HEK293 (cell line): ENCODE data around the gene CFAP69.

Source experiments
- CTCF ChIA-PET: fragments of 350-600 bp; formaldehyde crosslinking; extraction: SDS; loops from one replicate; lab custom pipeline; 2021; ENCODE audit warnings: antibody characterized with exemption; lab: Yijun Ruan, JAX
- POLR2A ChIA-PET: fragments of 300-600 bp; formaldehyde crosslinking; extraction: SDS; loops from one replicate; lab custom pipeline; 2020; ENCODE audit warnings: antibody characterized with exemption, inconsistent platforms; lab: Yijun Ruan, JAX
- H3K27ac ChIP-seq: fragments of 200-500 bp; sonication (Bioruptor generic); 2 replicates; pipeline ENCODE4 v1.5.1; 2014; ENCODE audit warnings: low read depth, low read length, control low read depth, inconsistent platforms; ENCODE audit errors: extremely low read depth
- H3K36me3 ChIP-seq, 2 experiments: fragments of 200-500 bp in 1 of 2; sonication (Bioruptor generic) in 1 of 2; 1 replicate in 1 of 2; 2 replicates in 1 of 2; pipeline ENCODE4 v1.5.1; 2014 to 2017; ENCODE audit warnings: inconsistent platforms in 2 of 2, low read length in 2 of 2; ENCODE audit not compliant: control insufficient read depth in 2 of 2, insufficient read depth in 1 of 2
- H3K4me1 ChIP-seq: fragments of 200-500 bp; sonication (Bioruptor generic); 2 replicates; pipeline ENCODE4 v1.5.1; 2014; ENCODE audit warnings: mild to moderate bottlenecking, low read length, inconsistent platforms; ENCODE audit not compliant: control insufficient read depth, insufficient read depth
- H3K4me3 ChIP-seq: 2 replicates; pipeline ENCODE4 v1.5.1; 2011; ENCODE audit warnings: low read depth, mild to moderate bottlenecking, control low read depth, low read length, moderate library complexity
- H3K9me3 ChIP-seq: fragments of 200-500 bp; sonication (Bioruptor generic); 2 replicates; pipeline ENCODE4 v1.5.1; 2014; ENCODE audit warnings: low read depth, low read length, inconsistent platforms; ENCODE audit not compliant: control insufficient read depth, insufficient read depth
- ATF2 ChIP-seq: fragments of 450-650 bp; formaldehyde crosslinking; IDR thresholded peaks from 2 replicates; pipeline ENCODE4 v1.5.1; 2016; ENCODE audit warnings: missing biosample characterization, missing genetic modification characterization, low read depth
- KLF8 ChIP-seq: fragments of 450-650 bp; formaldehyde crosslinking; IDR thresholded peaks from 2 replicates; pipeline ENCODE4 v1.5.1; 2016; ENCODE audit warnings: missing biosample characterization, missing genetic modification characterization
- MZF1 ChIP-seq: fragments of 450-650 bp; formaldehyde crosslinking; IDR thresholded peaks from 2 replicates; pipeline ENCODE4 v1.5.1; 2017; ENCODE audit warnings: missing biosample characterization, missing genetic modification characterization, borderline replicate concordance
- PRDM1 ChIP-seq: fragments of 450-650 bp; formaldehyde crosslinking; IDR thresholded peaks from 2 replicates; pipeline ENCODE4; 2016; ENCODE audit warnings: missing biosample characterization, missing genetic modification characterization
- RBAK ChIP-seq: fragments of 450-650 bp; formaldehyde crosslinking; IDR thresholded peaks from 2 replicates; pipeline ENCODE4 v1.5.1; 2016; ENCODE audit warnings: missing biosample characterization, missing genetic modification characterization
- YY2 ChIP-seq: fragments of 450-650 bp; formaldehyde crosslinking; IDR thresholded peaks from 2 replicates; pipeline ENCODE4 v1.5.1; 2016; ENCODE audit warnings: missing biosample characterization, missing genetic modification characterization
- ZBTB6 ChIP-seq: fragments of 450-650 bp; formaldehyde crosslinking; IDR thresholded peaks from 2 replicates; pipeline ENCODE4 v1.5.1; 2017; ENCODE audit warnings: missing biosample characterization, missing genetic modification characterization
- ZNF138 ChIP-seq: fragments of 450-650 bp; formaldehyde crosslinking; IDR thresholded peaks from 2 replicates; pipeline ENCODE4 v1.5.1; 2016; ENCODE audit warnings: missing biosample characterization, missing genetic modification characterization, borderline replicate concordance
- ZNF19 ChIP-seq: fragments of 450-650 bp; formaldehyde crosslinking; IDR thresholded peaks from 2 replicates; pipeline ENCODE4; 2016; ENCODE audit warnings: missing biosample characterization, missing genetic modification characterization, low read depth
- ZNF223 ChIP-seq: fragments of 450-650 bp; formaldehyde crosslinking; IDR thresholded peaks from 2 replicates; pipeline ENCODE4 v1.5.1; 2016; ENCODE audit warnings: missing biosample characterization, missing genetic modification characterization
- ZNF335 ChIP-seq: fragments of 450-650 bp; formaldehyde crosslinking; conservative IDR thresholded peaks from 2 replicates; pipeline ENCODE4 v1.5.1; 2016; ENCODE audit warnings: missing biosample characterization, missing genetic modification characterization
- ZNF350 ChIP-seq: fragments of 450-650 bp; formaldehyde crosslinking; IDR thresholded peaks from 2 replicates; pipeline ENCODE4 v1.5.0; 2017; ENCODE audit warnings: missing biosample characterization, mild to moderate bottlenecking, missing genetic modification characterization
- ZNF366 ChIP-seq: fragments of 450-650 bp; formaldehyde crosslinking; conservative IDR thresholded peaks from 2 replicates; pipeline ENCODE4 v1.5.1; 2016; ENCODE audit warnings: missing biosample characterization, missing genetic modification characterization
- ZNF394 ChIP-seq: fragments of 450-650 bp; formaldehyde crosslinking; IDR thresholded peaks from 2 replicates; pipeline ENCODE4 v1.5.1; 2016; ENCODE audit warnings: missing biosample characterization, missing genetic modification characterization, mild to moderate bottlenecking, moderate library complexity, borderline replicate concordance
- ZNF501 ChIP-seq: fragments of 450-650 bp; formaldehyde crosslinking; IDR thresholded peaks from 2 replicates; pipeline ENCODE4 v1.5.1; 2016; ENCODE audit warnings: missing biosample characterization, missing genetic modification characterization
- ZNF571 ChIP-seq: fragments of 450-650 bp; formaldehyde crosslinking; IDR thresholded peaks from 2 replicates; pipeline ENCODE4 v1.5.0; 2017; ENCODE audit warnings: missing biosample characterization, missing genetic modification characterization
- ZNF626 ChIP-seq: fragments of 450-650 bp; sonication (Bioruptor Pico); formaldehyde crosslinking; IDR thresholded peaks from 2 replicates; pipeline ENCODE4 v1.5.1; 2018; ENCODE audit warnings: missing biosample characterization, missing genetic modification characterization, inconsistent platforms
- ZNF660 ChIP-seq: fragments of 450-650 bp; IDR thresholded peaks from 2 replicates; pipeline ENCODE4 v1.5.1; 2018; ENCODE audit warnings: missing biosample characterization, mild to moderate bottlenecking, missing genetic modification characterization
- ZNF76 ChIP-seq: fragments of 450-650 bp; formaldehyde crosslinking; IDR thresholded peaks from 2 replicates; pipeline ENCODE4; 2016; ENCODE audit warnings: low read depth, missing biosample characterization, missing genetic modification characterization, borderline replicate concordance
- ZSCAN18 ChIP-seq: fragments of 450-650 bp; formaldehyde crosslinking; IDR thresholded peaks from 2 replicates; pipeline ENCODE4 v1.5.1; 2016; ENCODE audit warnings: missing biosample characterization, missing genetic modification characterization
- ZSCAN30 ChIP-seq: fragments of 450-650 bp; IDR thresholded peaks from 2 replicates; pipeline ENCODE4 v1.5.1; 2018; ENCODE audit warnings: missing biosample characterization, mild to moderate bottlenecking, missing genetic modification characterization, moderate library complexity

Gene CFAP69

GRCh38 chr7:90211391-90212148 is 33.4 kb upstream of the CFAP69 start, which contains the start of gene STEAP2 (continued):
- TF ChIP-seq ZSCAN18 (tag by site-specific recombination): no peak
- TF ChIP-seq ZNF366 (tag by site-specific recombination): peak; percentile 96
- peak; percentile 58 for TF ChIP-seq ZSCAN30 (tag by site-specific recombination)
- peak; percentile 83 for TF ChIP-seq ZNF660 (tag by site-specific recombination)
- peak; percentile 71; the same call in 1 of the 2 replicates for TF ChIP-seq KLF8 (tag by site-specific recombination)
- no peak for TF ChIP-seq ZBTB6 (tag by site-specific recombination)
- no peak for TF ChIP-seq ATF2 (tag by site-specific recombination)
- no peak for TF ChIP-seq ZNF571

- H3K9me3 ChIP-seq: no peaks in the 10 kb centered on the region
- H3K4me1 ChIP-seq: peaks cover 30% of the 10 kb centered on the region
- H3K36me3 ChIP-seq: peaks cover 0 to under 1% of the 10 kb centered on the region in 2 experiments; a peak in 1 of 3 replicates
- peak overlapping the region; percentile 88 for H3K27ac ChIP-seq
- H3K4me3 ChIP-seq: peak overlapping the region; percentile 71
- TF ChIP-seq ZNF571: no peak
- no peak for TF ChIP-seq ZNF138 (tag by site-specific recombination)
- TF ChIP-seq ZNF335: peak; percentile 5
- 0 out of 2 replicates have a peak, but pooled peaks have one; percentile 18 for TF ChIP-seq PRDM1 (tag by site-specific recombination)
- TF ChIP-seq ZNF501 (tag by site-specific recombination): no peak
- no peak for TF ChIP-seq YY2 (tag by site-specific recombination)
- TF ChIP-seq ZNF223 (tag by site-specific recombination): no peak
- no peak for TF ChIP-seq RBAK (tag by site-specific recombination)
- TF ChIP-seq MZF1 (tag by site-specific recombination): no peak
- no peak for TF ChIP-seq ZNF19 (tag by site-specific recombination)
- no peak for TF ChIP-seq ZNF76 (tag by site-specific recombination)
- 0 out of 2 replicates have a peak, but pooled peaks have one; percentile 2 for TF ChIP-seq ZNF394 (tag by site-specific recombination)
- no peak for TF ChIP-seq ZNF626
- TF ChIP-seq ZNF350: no peak
- POLR2A ChIA-PET: interaction anchor here (0.9 to 1.7 kb wide), 8 partner anchors 11 to 191 kb away, joined by 3 to 9 read pairs (median 6); partner anchors contain the start of genes CLDN12, GTPBP10 and STEAP1
- CTCF ChIA-PET: interaction anchor here (0.5 to 1.9 kb wide), 10 partner anchors 11 to 82 kb away, joined by 3 to 12 read pairs (median 6); partner anchors contain the start of gene STEAP1
Observed at GRCh38 chr7:90212149-90212495, 32.9 kb upstream of the CFAP69 start.
